Activated T-helper 2 cell treated with anti-CD3 and anti-CD28 coated beads, Interferon-gamma antibody, Interleukin-2, Interleukin-4, amounts not matched to agents 10 μg/mL and 5 μg/mL and 100 μg/mL, durations not matched to agents 14 hours and 24 hours and 36 hours (primary cell): ENCODE data around the gene IL17D. TPM values are rescaled to one million over a fixed set of nuclear protein-coding genes. Genes with fewer than 3 reads are reported as not detected.
"Not testable (repeated sequence)": the region's sequence is repeated elsewhere in the genome, so short reads cannot be mapped to it uniquely, and the experiment has no call there.

Source experiments
- DNase-seq: peaks from one replicate; pipeline ENCODE4 v3.0.0; 2021; ENCODE audit warnings: low spot score
- H3K27ac Mint-ChIP-seq: one replicate; pipeline ENCODE4 v1.8.0; 2021; ENCODE audit warnings: mixed read lengths
- H3K27me3 Mint-ChIP-seq: one replicate; pipeline ENCODE4 v1.8.0; 2021; ENCODE audit warnings: low read depth, mixed read lengths
- H3K36me3 Mint-ChIP-seq: one replicate; pipeline ENCODE4 v1.8.0; 2021; ENCODE audit warnings: low read depth, mixed read lengths
- H3K4me1 Mint-ChIP-seq: one replicate; pipeline ENCODE4 v1.8.0; 2021; ENCODE audit warnings: low read depth, mixed read lengths
- H3K4me3 Mint-ChIP-seq: one replicate; pipeline ENCODE4 v1.8.0; 2021; ENCODE audit warnings: low read depth, mild to moderate bottlenecking, moderate library complexity, mixed read lengths
- H3K9me3 Mint-ChIP-seq: one replicate; pipeline ENCODE4 v1.8.0; 2021; ENCODE audit warnings: mixed read lengths
- intact Hi-C: fragments of 100-400 bp; cut with micrococcal nuclease; formaldehyde crosslinking; loops from one replicate; pipeline ENCODE4 v1.15.1; 2023
- total RNA-seq: library from RNA; stranded (reverse); gene quantifications from 2 replicates; pipeline ENCODE4 v1.2.3, GENCODE V29; 2022

IL17D gene
- total RNA-seq, 1 donor from 2014 or later, result 0.25 TPM

- no peak overlapping the region for H3K27ac Mint-ChIP-seq
- H3K27me3 Mint-ChIP-seq, result no peaks in the 10 kb centered on the region
- no peaks in the 10 kb centered on the region for H3K9me3 Mint-ChIP-seq
- no peak for DNase-seq
- H3K36me3 Mint-ChIP-seq, result no peaks in the 10 kb centered on the region
- intact Hi-C loops, result no loop called here
- H3K4me3 Mint-ChIP-seq, result no peak overlapping the region
- H3K4me1 Mint-ChIP-seq, result no peaks in the 10 kb centered on the region
Observed at GRCh38 chr13:20729633-20730585, 26.4 kb downstream of the IL17D start.

GRCh38 chr13:20738616-20739015 is 35.1 kb downstream of the IL17D start:
- Mint-ChIP-seq H3K4me1 (no peaks in the 10 kb centered on the region), H3K27ac (no peak overlapping the region), H3K27me3 (no peaks in the 10 kb centered on the region), H3K4me3 (no peak overlapping the region), H3K9me3 (no peaks in the 10 kb centered on the region), H3K36me3 (peaks cover 3% of the 10 kb centered on the region)
- DNase-seq, result no peak
- intact Hi-C loops, result no loop called here

GRCh38 chr13:20740021-20740420 is 36.5 kb downstream of the IL17D start:
- Mint-ChIP-seq H3K4me1 (no peaks in the 10 kb centered on the region), H3K4me3 (no peak overlapping the region), H3K9me3 (peaks cover 3% of the 10 kb centered on the region), H3K27me3 (no peaks in the 10 kb centered on the region), H3K27ac (no peak overlapping the region), H3K36me3 (peaks cover 3% of the 10 kb centered on the region)
- intact Hi-C loops, result no loop called here
- DNase-seq, result no peak

- H3K36me3 Mint-ChIP-seq, result peaks cover 15% of the 10 kb centered on the region
Observed at GRCh38 chr13:20743830-20744404, 40.4 kb downstream of the IL17D start.

GRCh38 chr13:20749377-20749776 is 45.9 kb downstream of the IL17D start:
- Mint-ChIP-seq H3K9me3 (peaks cover 69% of the 10 kb centered on the region), H3K27me3 (no peaks in the 10 kb centered on the region), H3K36me3 (peaks cover 35% of the 10 kb centered on the region), H3K4me1 (no peaks in the 10 kb centered on the region), H3K27ac (no peak overlapping the region), H3K4me3 (no peak overlapping the region)
- intact Hi-C loops, result no loop called here
- no peak for DNase-seq

More at GRCh38 chr13:20743830-20744404, 40.4 kb downstream of the IL17D start:
- DNase-seq, H3K4me3 Mint-ChIP-seq, H3K27ac Mint-ChIP-seq, intact Hi-C loops, H3K4me1 Mint-ChIP-seq, H3K27me3 Mint-ChIP-seq: not testable (repeated sequence)
- H3K9me3 Mint-ChIP-seq, result peaks cover 20% of the 10 kb centered on the region

GRCh38 chr13:20754009-20754408 is 50.5 kb downstream of the IL17D start:
- H3K36me3 Mint-ChIP-seq, result peaks cover 45% of the 10 kb centered on the region
- H3K27me3 Mint-ChIP-seq, result no peaks in the 10 kb centered on the region
- peaks cover 72% of the 10 kb centered on the region for H3K9me3 Mint-ChIP-seq
- intact Hi-C loops, result no loop called here
- H3K27ac Mint-ChIP-seq, result no peak overlapping the region
- no peaks in the 10 kb centered on the region for H3K4me1 Mint-ChIP-seq
- H3K4me3 Mint-ChIP-seq, result no peak overlapping the region
- no peak for DNase-seq

- no peaks in the 10 kb centered on the region for H3K27me3 Mint-ChIP-seq
- no peak overlapping the region for H3K27ac Mint-ChIP-seq
- peaks cover 25% of the 10 kb centered on the region for H3K9me3 Mint-ChIP-seq
- H3K4me1 Mint-ChIP-seq, result no peaks in the 10 kb centered on the region
- peaks cover 23% of the 10 kb centered on the region for H3K36me3 Mint-ChIP-seq
- intact Hi-C loops, result no loop called here
- no peak for DNase-seq
- H3K4me3 Mint-ChIP-seq, result no peak overlapping the region
Observed at GRCh38 chr13:20760872-20761271, 57.4 kb downstream of the IL17D start.

- no peak for DNase-seq
- no peaks in the 10 kb centered on the region for H3K27me3 Mint-ChIP-seq
- peaks cover 6% of the 10 kb centered on the region for H3K4me1 Mint-ChIP-seq
- H3K9me3 Mint-ChIP-seq, result peaks cover 39% of the 10 kb centered on the region
- H3K27ac Mint-ChIP-seq, result no peak overlapping the region
- intact Hi-C loops, result no loop called here
- peaks cover 49% of the 10 kb centered on the region for H3K36me3 Mint-ChIP-seq
- H3K4me3 Mint-ChIP-seq, result no peak overlapping the region
Observed at GRCh38 chr13:20767309-20767943, 63.9 kb downstream of the IL17D start.

- H3K27ac Mint-ChIP-seq, result no peak overlapping the region
- H3K4me1 Mint-ChIP-seq, result peaks cover 13% of the 10 kb centered on the region
- H3K9me3 Mint-ChIP-seq, result peaks cover 39% of the 10 kb centered on the region
- H3K27me3 Mint-ChIP-seq, result no peaks in the 10 kb centered on the region
- H3K36me3 Mint-ChIP-seq, result peaks cover 56% of the 10 kb centered on the region
- DNase-seq, result no peak
- intact Hi-C loops, result no loop called here
- H3K4me3 Mint-ChIP-seq, result no peak overlapping the region
Observed at GRCh38 chr13:20769091-20769490, 65.6 kb downstream of the IL17D start.

GRCh38 chr13:20769834-20770233 is 66.3 kb downstream of the IL17D start:
- no peak overlapping the region for H3K4me3 Mint-ChIP-seq
- DNase-seq, result no peak
- intact Hi-C loops, result no loop called here
- peaks cover 39% of the 10 kb centered on the region for H3K9me3 Mint-ChIP-seq
- no peak overlapping the region for H3K27ac Mint-ChIP-seq
- H3K4me1 Mint-ChIP-seq, result peaks cover 18% of the 10 kb centered on the region
- H3K27me3 Mint-ChIP-seq, result no peaks in the 10 kb centered on the region
- peaks cover 59% of the 10 kb centered on the region for H3K36me3 Mint-ChIP-seq

Other genes starting within 250 kb of the IL17D start
- gene CRYL1, start 177.8 kb upstream of the IL17D start, total RNA-seq, result 8.7 TPM in 2 replicates
- gene IFT88, start 136.5 kb upstream of the IL17D start, total RNA-seq, result 2.1 and 2.6 TPM in 2 replicates
- gene EEF1AKMT1, start 70.3 kb downstream of the IL17D start, total RNA-seq, result 12.2 and 12.7 TPM in 2 replicates
- gene XPO4, start 199.0 kb downstream of the IL17D start, total RNA-seq, result 25.5 and 28.0 TPM in 2 replicates